MCF 10A (cell line): ENCODE measurements around the gene DDT. TPM values are rescaled to one million over a fixed set of nuclear protein-coding genes. Genes with fewer than 3 reads are reported as not detected.
"Not testable (repeated sequence)": the region's sequence is repeated elsewhere in the genome, so short reads cannot be mapped to it uniquely, and the experiment has no call there.

Source experiments
- BruUV-seq: library from RNA; stranded (reverse); fragments of 400-500 nt; replicated peaks from 2 replicates; lab custom pipeline; 2021; lab: Mats Ljungman, UMichigan
- CTCF ChIA-PET: fragments of 300-600 bp; sonication (Branson Sonifier 250); formaldehyde crosslinking; extraction: SDS; loops from one replicate; lab custom pipeline; 2021; ENCODE audit warnings: antibody characterized with exemption, inconsistent platforms; lab: Yijun Ruan, JAX
- POLR2A ChIA-PET: fragments of 300-600, 350-650 bp; sonication (Branson Sonifier 250); formaldehyde crosslinking; extraction: SDS; loops from one replicate; lab custom pipeline; 2020; ENCODE audit warnings: antibody characterized with exemption, inconsistent platforms; lab: Yijun Ruan, JAX
- DNase-seq: peaks from one replicate; pipeline ENCODE4 v3.0.0-alpha.2; 2018; ENCODE audit not compliant: unreplicated experiment
- H3K27ac Mint-ChIP-seq: one replicate; pipeline ENCODE4 v1.8.0; 2022; ENCODE audit warnings: mild to moderate bottlenecking, low read depth, mixed read lengths; ENCODE audit not compliant: unreplicated experiment
- H3K27me3 Mint-ChIP-seq: one replicate; pipeline ENCODE4 v1.8.0; 2022; ENCODE audit warnings: mixed read lengths; ENCODE audit not compliant: insufficient read depth, unreplicated experiment
- H3K36me3 Mint-ChIP-seq: one replicate; pipeline ENCODE4 v1.8.0; 2022; ENCODE audit warnings: mild to moderate bottlenecking, moderate library complexity, mixed read lengths; ENCODE audit not compliant: insufficient read depth, unreplicated experiment
- H3K4me1 Mint-ChIP-seq: one replicate; pipeline ENCODE4 v1.8.0; 2022; ENCODE audit warnings: mixed read lengths; ENCODE audit not compliant: insufficient read depth, unreplicated experiment
- H3K4me3 Mint-ChIP-seq: one replicate; pipeline ENCODE4 v1.8.0; 2022; ENCODE audit warnings: mild to moderate bottlenecking, moderate library complexity, mixed read lengths; ENCODE audit not compliant: unreplicated experiment
- H3K9me3 Mint-ChIP-seq: one replicate; pipeline ENCODE4 v1.8.0; 2022; ENCODE audit warnings: mixed read lengths; ENCODE audit not compliant: unreplicated experiment
- CTCF ChIP-seq: fragments of 200-600 bp; IDR thresholded peaks from one replicate; pipeline ENCODE4 v1.8.0; 2022; ENCODE audit warnings: antibody characterized with exemption, mild to moderate bottlenecking; ENCODE audit not compliant: unreplicated experiment
- intact Hi-C: fragments of 100-400 bp; cut with micrococcal nuclease; formaldehyde crosslinking; loops from 2 replicates; pipeline ENCODE4 v1.14.1; 2022
- total RNA-seq: library from RNA; stranded (reverse); gene quantifications from 2 replicates; pipeline ENCODE4 v1.2.3, GENCODE V29; 2022

Gene DDT
- total RNA-seq, 1 experiment from 2014 or later: 155 TPM

GRCh38 chr22:23925020-23925606 is 49.1 kb downstream of the DDT start:
- no peaks in the 10 kb centered on the region for H3K36me3 Mint-ChIP-seq
- no TSS peak for BruUV-seq
- H3K9me3 Mint-ChIP-seq: peaks cover 8% of the 10 kb centered on the region
- H3K27ac Mint-ChIP-seq: no peak overlapping the region
- no peak for TF ChIP-seq CTCF
- no peaks in the 10 kb centered on the region for H3K27me3 Mint-ChIP-seq
- intact Hi-C loops: no loop called here
- no peak for DNase-seq
- no peaks in the 10 kb centered on the region for H3K4me1 Mint-ChIP-seq
- no peak overlapping the region for H3K4me3 Mint-ChIP-seq
- CTCF ChIA-PET: interaction anchor here (1.1 kb wide), 1 partner anchor 32 kb away, joined by 3 read pairs; no protein-coding TSS in a partner anchor
- POLR2A ChIA-PET: interaction anchor here (1.5 kb wide), 1 partner anchor 11 kb away, joined by 4 read pairs; no protein-coding TSS in a partner anchor

- no peak for TF ChIP-seq CTCF
- no peak for DNase-seq
- CTCF ChIA-PET: no interaction called here
- no peaks in the 10 kb centered on the region for H3K27me3 Mint-ChIP-seq
- no peak overlapping the region for H3K27ac Mint-ChIP-seq
- intact Hi-C loops: no loop called here
- H3K36me3 Mint-ChIP-seq: no peaks in the 10 kb centered on the region
- POLR2A ChIA-PET: no interaction called here
- no peak overlapping the region for H3K4me3 Mint-ChIP-seq
- BruUV-seq: no TSS peak
- H3K9me3 Mint-ChIP-seq: peaks cover 8% of the 10 kb centered on the region
- H3K4me1 Mint-ChIP-seq: no peaks in the 10 kb centered on the region
Observed at GRCh38 chr22:23922921-23923320, 51.3 kb downstream of the DDT start.

GRCh38 chr22:23921586-23922201 is 52.5 kb downstream of the DDT start:
- intact Hi-C loops, H3K27me3 Mint-ChIP-seq, H3K9me3 Mint-ChIP-seq, H3K4me3 Mint-ChIP-seq, H3K36me3 Mint-ChIP-seq, BruUV-seq, H3K27ac Mint-ChIP-seq, H3K4me1 Mint-ChIP-seq: not testable (repeated sequence)
- POLR2A ChIA-PET: interaction anchor here (0.6 kb wide), 1 partner anchor 171 kb away, joined by 3 read pairs; the partner anchor contains the start of gene ZNF70
- CTCF ChIA-PET: interaction anchor here (0.6 to 1.0 kb wide), 3 partner anchors 19 to 623 kb away, joined by 3 read pairs; no protein-coding TSS in a partner anchor
- peak; percentile 75 for DNase-seq

Other genes with a start within 250 kb of the DDT start
- gene ZNF70, start 223.3 kb downstream of the DDT start, total RNA-seq: 3.3 and 4.5 TPM in 2 replicates
- not detected in 2 replicates for gene VPREB3, start 220.0 kb downstream of the DDT start, total RNA-seq
- gene C22orf15, start 211.5 kb downstream of the DDT start, total RNA-seq: not detected in 2 replicates
- 86.0 and 90.1 TPM in 2 replicates for gene CHCHD10, start 206.5 kb downstream of the DDT start, total RNA-seq
- 0.44 TPM in 1 of 2 replicates, not detected in the other for gene MMP11, start 201.6 kb downstream of the DDT start, total RNA-seq
- 83.7 and 115 TPM in 2 replicates for gene SMARCB1, start 187.5 kb downstream of the DDT start, total RNA-seq
- gene DERL3, start 135.4 kb downstream of the DDT start, total RNA-seq: not detected in 2 replicates
- gene SLC2A11, start 116.6 kb downstream of the DDT start, total RNA-seq: 9.6 and 11.3 TPM in 2 replicates
- 1,031 and 1,126 TPM in 2 replicates for gene MIF, start 80.1 kb downstream of the DDT start, total RNA-seq
- 15.6 and 22.7 TPM in 2 replicates for gene GSTT2B, start 13.2 kb downstream of the DDT start, total RNA-seq
- gene DDTL, start 7.6 kb downstream of the DDT start, total RNA-seq: 2.1 and 2.5 TPM in 2 replicates
- not detected in 2 replicates for gene GSTT2, start 5.7 kb upstream of the DDT start, total RNA-seq
- gene GSTT4, start 31.0 kb upstream of the DDT start, total RNA-seq: not detected in 2 replicates
- 47.4 and 47.5 TPM in 2 replicates for gene CABIN1, start 36.9 kb upstream of the DDT start, total RNA-seq
- gene SUSD2, start 207.0 kb upstream of the DDT start, total RNA-seq: 13.3 and 32.8 TPM in 2 replicates